Measurements from ENCODE around the gene KIF21A. TPM values are rescaled to one million over a fixed set of nuclear protein-coding genes. Genes with fewer than 3 reads are reported as not detected.

Gene KIF21A
- total RNA-seq, 2 experiments from 2014 or later = 18.4 to 19.5 TPM

GRCh38 chr12:39402922-39403321, 40.0 kb downstream of the KIF21A start:
- H3K4me3 Mint-ChIP-seq = no peak overlapping the region
- no peaks in the 10 kb centered on the region for H3K36me3 Mint-ChIP-seq (ENCODE audit: low read depth)
- DNase-seq (no peak), ATAC-seq (no peak)
- peaks cover 15% of the 10 kb centered on the region for H3K4me1 Mint-ChIP-seq (ENCODE audit: low read depth)
- no peaks in the 10 kb centered on the region for H3K27me3 Mint-ChIP-seq (ENCODE audit: low read depth)
- ChIA-PET CTCF (no interaction called here), POLR2A (no interaction called here)
- H3K9me3 Mint-ChIP-seq (ENCODE audit: insufficient read depth) = no peaks in the 10 kb centered on the region
- H3K27ac Mint-ChIP-seq = no peak overlapping the region

- H3K27ac Mint-ChIP-seq = no peak overlapping the region
- no peaks in the 10 kb centered on the region for H3K9me3 Mint-ChIP-seq (ENCODE audit: insufficient read depth)
- H3K36me3 Mint-ChIP-seq (ENCODE audit: low read depth) = no peaks in the 10 kb centered on the region
- DNase-seq = no peak
- ATAC-seq = no peak
- no peak overlapping the region for H3K4me3 Mint-ChIP-seq
- ChIA-PET CTCF (no interaction called here), POLR2A (interaction anchor here (1.2 kb wide), 1 partner anchor 10 kb away, joined by 3 read pairs; no protein-coding TSS in a partner anchor)
- H3K27me3 Mint-ChIP-seq (ENCODE audit: low read depth) = no peaks in the 10 kb centered on the region
- peaks cover 9% of the 10 kb centered on the region for H3K4me1 Mint-ChIP-seq (ENCODE audit: low read depth)
These were observed 41.5 kb downstream of the KIF21A start for GRCh38 chr12:39401459-39401858.

DNA sequence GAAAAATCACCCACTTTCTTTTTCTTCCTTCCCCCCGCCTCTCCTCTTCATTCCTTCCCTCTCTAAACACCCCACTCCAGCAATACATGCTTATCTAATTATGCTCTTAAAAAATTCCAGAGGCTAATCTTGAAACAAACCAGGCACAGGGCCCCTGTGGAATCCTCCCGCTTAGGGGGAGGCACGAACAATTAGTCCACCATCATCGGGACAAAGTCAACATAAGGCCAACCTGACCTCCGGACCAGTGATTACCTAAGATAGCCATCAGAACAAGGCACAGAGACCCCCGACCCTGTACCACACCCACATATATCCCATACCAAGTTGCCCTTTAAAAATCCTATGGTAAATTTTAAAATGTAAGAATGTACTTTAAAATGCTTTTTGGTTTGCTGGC, 47.1 kb downstream of the KIF21A start:
- no peaks in the 10 kb centered on the region for H3K9me3 Mint-ChIP-seq (ENCODE audit: insufficient read depth)
- H3K4me3 Mint-ChIP-seq = no peak overlapping the region
- no peaks in the 10 kb centered on the region for H3K36me3 Mint-ChIP-seq (ENCODE audit: low read depth)
- ChIA-PET CTCF (no interaction called here), POLR2A (no interaction called here)
- DNase-seq = no peak
- H3K27ac Mint-ChIP-seq = no peak overlapping the region
- H3K4me1 Mint-ChIP-seq (ENCODE audit: low read depth) = peaks cover under 1% of the 10 kb centered on the region
- H3K27me3 Mint-ChIP-seq (ENCODE audit: low read depth) = no peaks in the 10 kb centered on the region
- ATAC-seq = no peak

DNA sequence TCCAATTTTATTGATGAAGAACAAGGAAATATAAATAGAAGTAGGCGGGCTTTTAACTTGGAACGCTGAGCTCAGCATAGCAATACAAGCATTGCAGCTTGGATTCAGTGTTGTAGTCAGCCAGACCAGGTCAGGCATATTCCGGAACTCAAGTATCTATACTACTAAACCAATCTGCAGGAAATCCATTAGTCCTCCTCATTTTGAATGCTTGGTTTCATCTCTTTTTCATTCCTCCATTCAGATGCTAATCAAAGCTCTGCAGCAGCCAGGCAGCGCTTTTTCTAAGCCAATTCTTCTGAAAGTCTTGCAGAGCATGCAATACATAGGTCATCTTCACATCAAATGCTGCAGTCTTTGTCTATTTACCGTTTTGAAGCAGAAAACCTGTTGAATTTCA, 49.0 kb downstream of the KIF21A start:
- H3K9me3 Mint-ChIP-seq (ENCODE audit: insufficient read depth) = no peaks in the 10 kb centered on the region
- no peak for DNase-seq
- H3K4me3 Mint-ChIP-seq = no peak overlapping the region
- no peak for ATAC-seq
- POLR2A ChIA-PET = interaction anchor here (1.2 kb wide), 1 partner anchor 9 kb away, joined by 3 read pairs; no protein-coding TSS in a partner anchor
- CTCF ChIA-PET = no interaction called here
- H3K4me1 Mint-ChIP-seq (ENCODE audit: low read depth) = no peaks in the 10 kb centered on the region
- no peaks in the 10 kb centered on the region for H3K27me3 Mint-ChIP-seq (ENCODE audit: low read depth)
- H3K27ac Mint-ChIP-seq = no peak overlapping the region
- no peaks in the 10 kb centered on the region for H3K36me3 Mint-ChIP-seq (ENCODE audit: low read depth)

GRCh38 chr12:39393179-39393578, 49.7 kb downstream of the KIF21A start:
- POLR2A ChIA-PET = no interaction called here
- H3K27ac Mint-ChIP-seq = no peak overlapping the region
- DNase-seq = no peak
- CTCF ChIA-PET = no interaction called here
- no peaks in the 10 kb centered on the region for H3K27me3 Mint-ChIP-seq (ENCODE audit: low read depth)
- H3K9me3 Mint-ChIP-seq (ENCODE audit: insufficient read depth) = no peaks in the 10 kb centered on the region
- ATAC-seq = no peak
- H3K4me1 Mint-ChIP-seq (ENCODE audit: low read depth) = no peaks in the 10 kb centered on the region
- H3K36me3 Mint-ChIP-seq (ENCODE audit: low read depth) = no peaks in the 10 kb centered on the region
- no peak overlapping the region for H3K4me3 Mint-ChIP-seq

GRCh38 chr12:39392154-39392925, 50.6 kb downstream of the KIF21A start:
- Mint-ChIP-seq H3K27ac (no peak overlapping the region), H3K9me3 (ENCODE audit: insufficient read depth) (no peaks in the 10 kb centered on the region), H3K4me1 (ENCODE audit: low read depth) (no peaks in the 10 kb centered on the region), H3K27me3 (ENCODE audit: low read depth) (no peaks in the 10 kb centered on the region), H3K36me3 (ENCODE audit: low read depth) (no peaks in the 10 kb centered on the region), H3K4me3 (no peak overlapping the region)
- CTCF ChIA-PET = no interaction called here
- POLR2A ChIA-PET = interaction anchor here (1.0 kb wide), 1 partner anchor 9 kb away, joined by 3 read pairs; no protein-coding TSS in a partner anchor
- DNase-seq (no peak), ATAC-seq (no peak)

DNA sequence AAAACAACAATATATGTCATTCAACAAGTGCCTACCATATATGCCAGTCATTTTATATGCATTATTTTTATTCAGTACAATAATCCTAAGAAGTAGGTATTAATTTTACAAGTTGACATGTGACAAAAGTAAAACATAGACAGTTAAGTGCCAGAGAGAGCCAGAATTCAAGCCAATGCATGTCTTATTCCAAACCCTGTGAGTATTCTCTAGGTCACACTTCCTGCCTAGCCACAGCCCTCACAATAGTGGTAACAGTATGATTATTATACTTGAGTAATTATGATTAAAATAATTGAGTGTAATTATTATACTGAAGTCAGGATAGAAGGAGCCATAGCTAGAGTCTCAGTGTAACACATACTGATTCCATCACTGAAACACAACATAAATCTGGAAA, 52.2 kb downstream of the KIF21A start:
- Mint-ChIP-seq H3K4me1 (ENCODE audit: low read depth) (no peaks in the 10 kb centered on the region), H3K4me3 (no peak overlapping the region), H3K27me3 (ENCODE audit: low read depth) (no peaks in the 10 kb centered on the region), H3K27ac (no peak overlapping the region), H3K9me3 (ENCODE audit: insufficient read depth) (no peaks in the 10 kb centered on the region), H3K36me3 (ENCODE audit: low read depth) (no peaks in the 10 kb centered on the region)
- CTCF ChIA-PET = no interaction called here
- POLR2A ChIA-PET = interaction anchor here (0.6 kb wide), 1 partner anchor 134 kb away, joined by 3 read pairs; no protein-coding TSS in a partner anchor
- no peak for ATAC-seq
- DNase-seq = no peak

DNA sequence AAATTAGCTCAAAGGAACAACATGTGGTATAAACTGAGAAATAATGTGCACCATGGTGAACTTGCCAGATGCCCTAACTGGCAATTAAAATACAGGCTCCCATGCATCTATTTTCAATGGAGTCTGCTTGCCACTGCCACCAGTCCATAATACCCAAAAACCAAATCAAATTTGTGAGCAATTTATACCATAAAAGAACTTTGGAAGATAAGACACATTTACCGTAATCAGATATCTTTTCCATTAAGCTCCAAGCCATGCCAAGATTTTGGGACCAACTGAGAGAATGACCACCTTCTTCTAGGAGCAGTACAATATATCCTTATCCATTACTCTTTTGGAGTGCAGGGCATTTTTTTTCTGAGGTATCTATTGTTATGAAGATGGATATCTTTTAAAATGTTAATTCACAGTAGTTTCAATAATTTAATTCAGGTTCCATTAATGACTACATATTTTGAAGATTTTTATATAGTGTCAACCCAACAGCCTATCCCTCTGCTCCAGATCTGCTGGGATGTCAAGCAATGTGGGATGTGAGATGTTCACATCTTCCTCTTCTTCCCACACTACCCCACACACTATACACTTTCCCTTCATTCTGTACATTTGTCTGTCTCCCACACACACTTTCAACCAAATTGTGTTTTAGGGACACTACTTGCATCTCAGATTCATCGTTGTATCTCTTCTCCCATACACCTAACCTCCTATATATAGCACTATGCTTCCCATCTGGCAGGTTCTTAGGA, 53.3 kb downstream of the KIF21A start:
- CTCF ChIA-PET = no interaction called here

DNA sequence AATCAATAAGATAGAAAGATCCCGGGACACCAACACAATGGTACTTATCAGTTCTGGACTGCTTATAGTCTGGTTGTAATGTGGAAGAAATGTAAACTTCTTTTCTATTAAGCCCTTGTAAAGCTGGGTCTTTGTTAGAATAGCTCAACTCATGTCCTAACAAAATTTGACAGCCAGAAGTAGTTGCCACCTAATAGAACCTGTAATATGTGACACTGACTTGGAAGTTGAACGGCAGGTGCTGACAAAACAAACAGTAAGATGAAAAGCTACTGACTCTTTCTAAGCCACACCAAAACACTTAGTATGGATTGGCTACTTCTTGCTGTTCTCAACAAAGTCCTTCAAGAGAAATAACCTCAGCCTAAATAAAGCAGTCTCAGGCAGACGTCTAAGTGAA, 56.6 kb downstream of the KIF21A start:
- Mint-ChIP-seq H3K27ac (no peak overlapping the region), H3K27me3 (ENCODE audit: low read depth) (no peaks in the 10 kb centered on the region), H3K4me3 (no peak overlapping the region), H3K36me3 (ENCODE audit: low read depth) (no peaks in the 10 kb centered on the region), H3K9me3 (ENCODE audit: insufficient read depth) (no peaks in the 10 kb centered on the region), H3K4me1 (ENCODE audit: low read depth) (no peaks in the 10 kb centered on the region)
- ChIA-PET POLR2A (no interaction called here), CTCF (interaction anchor here (0.7 to 1.5 kb wide), 2 partner anchors 10 to 114 kb away, joined by 3 to 7 read pairs; no protein-coding TSS in a partner anchor)
- ATAC-seq (no peak), DNase-seq (no peak)

More for the DNA sequence above, 53.3 kb downstream of the KIF21A start:
- POLR2A ChIA-PET = no interaction called here
- ATAC-seq (no peak), DNase-seq (no peak)
- Mint-ChIP-seq H3K9me3 (ENCODE audit: insufficient read depth) (no peaks in the 10 kb centered on the region), H3K4me1 (ENCODE audit: low read depth) (no peaks in the 10 kb centered on the region), H3K36me3 (ENCODE audit: low read depth) (no peaks in the 10 kb centered on the region), H3K4me3 (no peak overlapping the region), H3K27me3 (ENCODE audit: low read depth) (no peaks in the 10 kb centered on the region), H3K27ac (no peak overlapping the region)

DNA sequence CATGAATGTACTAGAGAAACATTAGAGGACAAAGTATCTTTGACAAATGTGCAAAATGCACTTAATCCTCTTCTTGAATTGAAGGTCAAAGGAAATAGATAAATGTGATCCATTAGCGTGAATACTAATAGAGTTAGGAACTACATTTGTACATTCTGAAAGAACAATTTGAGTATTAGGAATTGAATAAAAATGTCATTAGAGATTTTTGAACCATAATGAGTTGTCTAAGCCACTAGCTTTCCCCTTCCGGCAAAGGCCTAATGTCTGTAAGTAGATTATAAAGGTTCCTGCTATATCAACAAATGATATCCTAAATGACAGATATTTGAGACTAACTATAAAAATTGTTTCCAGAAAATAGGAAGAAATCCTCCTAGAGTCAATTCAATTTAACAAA, 59.8 kb downstream of the KIF21A start:
- DNase-seq = no peak
- Mint-ChIP-seq H3K4me3 (no peak overlapping the region), H3K9me3 (ENCODE audit: insufficient read depth) (no peaks in the 10 kb centered on the region)

GRCh38 chr12:39380090-39380489, 62.8 kb downstream of the KIF21A start:
- no peak for DNase-seq
- no peak for ATAC-seq
- Mint-ChIP-seq H3K4me3 (no peak overlapping the region), H3K27me3 (ENCODE audit: low read depth) (no peaks in the 10 kb centered on the region), H3K9me3 (ENCODE audit: insufficient read depth) (no peaks in the 10 kb centered on the region), H3K4me1 (ENCODE audit: low read depth) (no peaks in the 10 kb centered on the region), H3K27ac (no peak overlapping the region), H3K36me3 (ENCODE audit: low read depth) (no peaks in the 10 kb centered on the region)
- POLR2A ChIA-PET = no interaction called here
- CTCF ChIA-PET = no interaction called here

More for the DNA sequence above, 59.8 kb downstream of the KIF21A start:
- no peak for ATAC-seq
- POLR2A ChIA-PET = no interaction called here
- Mint-ChIP-seq H3K36me3 (ENCODE audit: low read depth) (no peaks in the 10 kb centered on the region), H3K27ac (no peak overlapping the region), H3K4me1 (ENCODE audit: low read depth) (no peaks in the 10 kb centered on the region), H3K27me3 (ENCODE audit: low read depth) (no peaks in the 10 kb centered on the region)
- CTCF ChIA-PET = no interaction called here

GRCh38 chr12:39378341-39378740, 64.6 kb downstream of the KIF21A start:
- POLR2A ChIA-PET = no interaction called here
- Mint-ChIP-seq H3K27me3 (ENCODE audit: low read depth) (no peaks in the 10 kb centered on the region), H3K4me3 (no peak overlapping the region), H3K27ac (no peak overlapping the region), H3K9me3 (ENCODE audit: insufficient read depth) (no peaks in the 10 kb centered on the region), H3K36me3 (ENCODE audit: low read depth) (no peaks in the 10 kb centered on the region), H3K4me1 (ENCODE audit: low read depth) (peaks cover 3% of the 10 kb centered on the region)
- DNase-seq (no peak), ATAC-seq (no peak)
- CTCF ChIA-PET = interaction anchor here (1.1 kb wide), 1 partner anchor 13 kb away, joined by 3 read pairs; no protein-coding TSS in a partner anchor
